ENCODE results near the gene OAS2.

OAS2 gene

GRCh38 chr12:113058553-113058952 is 80.2 kb downstream of the OAS2 start:
- DNase-seq (ENCODE audit: low spot score): no peak

- DNase-seq (ENCODE audit: low spot score): no peak
Observed at GRCh38 chr12:113059071-113059595, 80.8 kb downstream of the OAS2 start.

- no peak for DNase-seq (ENCODE audit: low spot score)
Observed at GRCh38 chr12:113060336-113060960, 82.1 kb downstream of the OAS2 start.

- DNase-seq (ENCODE audit: low spot score): no peak
Observed at GRCh38 chr12:113061061-113061694, 82.9 kb downstream of the OAS2 start.

Data from hepatic stellate cell (primary cell).